GM23338 (cell line): Measurements from ENCODE around the gene STOM.

Experiments
- EZH2 ChIP-seq: fragments of 200-600 bp; sonication (generic); IDR thresholded peaks from one replicate; pipeline ENCODE4 v1.8.0; 2017; ENCODE audit warnings: antibody characterized with exemption, mild to moderate bottlenecking, low read depth; ENCODE audit not compliant: unreplicated experiment
- TF ChIP-seq, protein P1 (sequence below), 2 experiments: fragments of 200-600 bp in 1 of 2; sonication (generic) in 1 of 2; conservative IDR thresholded peaks; 2 replicates each; pipeline versions ENCODE4 v1.5.1 to v1.6.1; 2016 to 2017; ENCODE audit warnings: antibody characterized with exemption in 2 of 2, low read depth in 2 of 2, mild to moderate bottlenecking in 2 of 2, moderate library complexity in 1 of 2
- TF ChIP-seq, protein P2 (sequence below): IDR thresholded peaks from one replicate; pipeline ENCODE4 v1.6.1; 2018; ENCODE audit warnings: antibody characterized with exemption; ENCODE audit not compliant: unreplicated experiment

DNA sequence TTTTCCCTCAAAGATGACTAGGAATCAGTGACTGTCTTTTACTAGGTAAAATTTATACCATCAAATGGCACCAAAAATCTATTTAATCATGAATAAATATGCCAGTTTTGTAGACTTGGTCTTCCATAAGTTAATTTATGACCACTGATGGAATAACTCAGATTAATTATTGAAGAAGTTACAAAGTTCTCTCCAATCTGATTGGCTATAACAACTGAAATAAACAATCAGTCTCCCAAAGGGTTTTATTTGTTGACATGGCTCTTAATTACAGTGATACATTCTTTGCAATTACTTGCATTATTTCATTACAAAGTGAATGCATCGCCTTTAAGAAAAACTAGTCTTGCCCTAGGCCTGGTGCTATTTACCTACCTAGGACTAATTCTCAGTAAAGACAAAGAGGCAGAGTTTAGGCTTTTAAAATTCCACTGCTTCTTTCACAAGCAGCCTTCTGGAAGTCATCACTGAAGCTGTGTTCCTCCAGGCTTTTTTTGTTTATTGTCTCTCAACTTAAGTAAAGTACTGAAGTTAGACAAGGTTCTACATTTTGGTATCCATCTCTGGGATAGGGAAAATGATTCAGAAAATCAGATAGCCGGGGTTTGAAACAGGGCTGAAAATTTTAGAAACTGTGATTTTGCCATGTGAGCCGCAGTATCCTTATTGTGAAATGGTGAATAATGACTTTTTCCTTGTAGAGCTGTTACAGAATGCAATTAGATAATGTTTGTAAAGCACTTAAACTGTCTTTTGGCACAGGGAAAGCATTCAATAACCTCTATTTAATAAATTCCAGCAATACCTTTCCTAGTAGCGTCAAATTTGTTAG is 2.5 kb downstream of the STOM start:
- TF ChIP-seq, protein P1, sequence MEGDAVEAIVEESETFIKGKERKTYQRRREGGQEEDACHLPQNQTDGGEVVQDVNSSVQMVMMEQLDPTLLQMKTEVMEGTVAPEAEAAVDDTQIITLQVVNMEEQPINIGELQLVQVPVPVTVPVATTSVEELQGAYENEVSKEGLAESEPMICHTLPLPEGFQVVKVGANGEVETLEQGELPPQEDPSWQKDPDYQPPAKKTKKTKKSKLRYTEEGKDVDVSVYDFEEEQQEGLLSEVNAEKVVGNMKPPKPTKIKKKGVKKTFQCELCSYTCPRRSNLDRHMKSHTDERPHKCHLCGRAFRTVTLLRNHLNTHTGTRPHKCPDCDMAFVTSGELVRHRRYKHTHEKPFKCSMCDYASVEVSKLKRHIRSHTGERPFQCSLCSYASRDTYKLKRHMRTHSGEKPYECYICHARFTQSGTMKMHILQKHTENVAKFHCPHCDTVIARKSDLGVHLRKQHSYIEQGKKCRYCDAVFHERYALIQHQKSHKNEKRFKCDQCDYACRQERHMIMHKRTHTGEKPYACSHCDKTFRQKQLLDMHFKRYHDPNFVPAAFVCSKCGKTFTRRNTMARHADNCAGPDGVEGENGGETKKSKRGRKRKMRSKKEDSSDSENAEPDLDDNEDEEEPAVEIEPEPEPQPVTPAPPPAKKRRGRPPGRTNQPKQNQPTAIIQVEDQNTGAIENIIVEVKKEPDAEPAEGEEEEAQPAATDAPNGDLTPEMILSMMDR (conservative IDR thresholded peaks at IDR 0.05; ENCODE audit: low read depth in 2 of 2), result no peak
- no peak for TF ChIP-seq EZH2
- TF ChIP-seq, protein P2, sequence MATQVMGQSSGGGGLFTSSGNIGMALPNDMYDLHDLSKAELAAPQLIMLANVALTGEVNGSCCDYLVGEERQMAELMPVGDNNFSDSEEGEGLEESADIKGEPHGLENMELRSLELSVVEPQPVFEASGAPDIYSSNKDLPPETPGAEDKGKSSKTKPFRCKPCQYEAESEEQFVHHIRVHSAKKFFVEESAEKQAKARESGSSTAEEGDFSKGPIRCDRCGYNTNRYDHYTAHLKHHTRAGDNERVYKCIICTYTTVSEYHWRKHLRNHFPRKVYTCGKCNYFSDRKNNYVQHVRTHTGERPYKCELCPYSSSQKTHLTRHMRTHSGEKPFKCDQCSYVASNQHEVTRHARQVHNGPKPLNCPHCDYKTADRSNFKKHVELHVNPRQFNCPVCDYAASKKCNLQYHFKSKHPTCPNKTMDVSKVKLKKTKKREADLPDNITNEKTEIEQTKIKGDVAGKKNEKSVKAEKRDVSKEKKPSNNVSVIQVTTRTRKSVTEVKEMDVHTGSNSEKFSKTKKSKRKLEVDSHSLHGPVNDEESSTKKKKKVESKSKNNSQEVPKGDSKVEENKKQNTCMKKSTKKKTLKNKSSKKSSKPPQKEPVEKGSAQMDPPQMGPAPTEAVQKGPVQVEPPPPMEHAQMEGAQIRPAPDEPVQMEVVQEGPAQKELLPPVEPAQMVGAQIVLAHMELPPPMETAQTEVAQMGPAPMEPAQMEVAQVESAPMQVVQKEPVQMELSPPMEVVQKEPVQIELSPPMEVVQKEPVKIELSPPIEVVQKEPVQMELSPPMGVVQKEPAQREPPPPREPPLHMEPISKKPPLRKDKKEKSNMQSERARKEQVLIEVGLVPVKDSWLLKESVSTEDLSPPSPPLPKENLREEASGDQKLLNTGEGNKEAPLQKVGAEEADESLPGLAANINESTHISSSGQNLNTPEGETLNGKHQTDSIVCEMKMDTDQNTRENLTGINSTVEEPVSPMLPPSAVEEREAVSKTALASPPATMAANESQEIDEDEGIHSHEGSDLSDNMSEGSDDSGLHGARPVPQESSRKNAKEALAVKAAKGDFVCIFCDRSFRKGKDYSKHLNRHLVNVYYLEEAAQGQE, result no peak
